B cell (primary cell): ENCODE data around the gene CNR2. TPM values are rescaled to one million over a fixed set of nuclear protein-coding genes. Genes with fewer than 3 reads are reported as not detected.
"Not testable (repeated sequence)": the region's sequence is repeated elsewhere in the genome, so short reads cannot be mapped to it uniquely, and the experiment has no call there.

Experiments
- ATAC-seq: fragments of 200-7000 bp; cut with Tn5 transposase; one replicate; pipeline ENCODE4 v1.10.0; 2021; ENCODE audit warnings: low read depth, mild to moderate bottlenecking, moderate number of reproducible peaks, moderate library complexity
- CTCF ChIA-PET: fragments of 350-600 bp; sonication (Branson Sonifier 250); formaldehyde crosslinking; loops from one replicate; lab custom pipeline; 2021; ENCODE audit warnings: antibody characterized with exemption, inconsistent platforms; lab: Charles Lee
- POLR2A ChIA-PET: fragments of 350-600 bp; sonication (Branson Sonifier 250); formaldehyde crosslinking; loops from one replicate; lab custom pipeline; 2021; ENCODE audit warnings: antibody characterized with exemption; lab: Charles Lee
- DNase-seq: peaks from one replicate; pipeline ENCODE4 v3.0.0; 2013
- H2AFZ ChIP-seq: 2 replicates; pipeline ENCODE4 v1.6.1; 2012; ENCODE audit warnings: mild to moderate bottlenecking, low read depth, low read length; ENCODE audit not compliant: insufficient read depth, poor library complexity, severe bottlenecking
- H3K27ac ChIP-seq, 2 donors: 1 replicate in 1 of 2; 2 replicates in 1 of 2; pipeline ENCODE4 v1.5.1; 2012 to 2013; ENCODE audit warnings: low read length in 2 of 2, mild to moderate bottlenecking in 2 of 2, moderate library complexity in 1 of 2
- H3K27me3 ChIP-seq, 4 experiments: fragments of 200-600 bp in 1 of 4; sonication (generic) in 1 of 4; replicated peaks in 1 of 4; 1 replicate in 2 of 4; 2 replicates in 2 of 4; pipeline versions ENCODE4 v1.6.1 to v1.7.0; 2013 to 2016; ENCODE audit warnings: low read length in 3 of 4, mild to moderate bottlenecking in 2 of 4, mixed read lengths in 1 of 4, moderate library complexity in 1 of 4; ENCODE audit not compliant: insufficient read depth in 4 of 4, control insufficient read depth in 3 of 4; ENCODE audit errors: control extremely low read depth in 1 of 4
- H3K36me3 ChIP-seq, 2 experiments: replicated peaks in 1 of 2; 1 replicate in 1 of 2; 2 replicates in 1 of 2; pipeline versions ENCODE4 v1.6.1 to v1.7.1; 2013; ENCODE audit warnings: low read length in 1 of 2; ENCODE audit not compliant: insufficient read depth in 2 of 2, control insufficient read depth in 1 of 2; ENCODE audit errors: control extremely low read depth in 1 of 2, extremely low read depth in 1 of 2
- H3K4me1 ChIP-seq, 2 donors: fragments of 200-600 bp in 1 of 2; sonication (generic) in 1 of 2; 1 replicate in 1 of 2; 2 replicates in 1 of 2; pipeline versions ENCODE4 v1.5.1 to v1.6.1; 2013 to 2017; ENCODE audit warnings: low read length in 2 of 2; ENCODE audit not compliant: control insufficient read depth in 2 of 2, insufficient read depth in 2 of 2
- H3K4me2 ChIP-seq: replicated peaks from 2 replicates; pipeline ENCODE3; 2012; ENCODE audit warnings: mild to moderate bottlenecking, low read depth, low read length; ENCODE audit not compliant: poor library complexity, severe bottlenecking
- H3K4me3 ChIP-seq, 5 experiments: fragments of 200-600 bp in 1 of 5; sonication (generic) in 1 of 5; 1 replicate in 3 of 5; 2 replicates in 2 of 5; pipeline versions ENCODE4 v1.5.1 to v1.7.0; 2011 to 2016; ENCODE audit warnings: low read length in 4 of 5, mild to moderate bottlenecking in 4 of 5, low read depth in 2 of 5, control low read depth in 1 of 5, moderate library complexity in 1 of 5; ENCODE audit not compliant: insufficient read depth in 1 of 5; ENCODE audit errors: control extremely low read depth in 1 of 5, extremely low read depth in 1 of 5
- H3K79me2 ChIP-seq: fragments of 200-600 bp; sonication (generic); one replicate; pipeline ENCODE4 v1.6.0; 2016; ENCODE audit warnings: low read length; ENCODE audit not compliant: control insufficient read depth, insufficient read depth
- H3K9ac ChIP-seq: fragments of 200-600 bp; sonication (generic); 2 replicates; pipeline ENCODE4 v1.6.1; 2017; ENCODE audit warnings: mild to moderate bottlenecking, low read length, moderate library complexity
- H3K9me3 ChIP-seq, 3 donors: one replicate each; pipeline versions ENCODE4 v1.6.1 to v1.7.1; 2013; ENCODE audit warnings: low read length in 2 of 3; ENCODE audit not compliant: control insufficient read depth in 2 of 3, insufficient read depth in 1 of 3; ENCODE audit errors: control extremely low read depth in 1 of 3
- H4K20me1 ChIP-seq: 2 replicates; pipeline ENCODE4 v1.6.0; 2012; ENCODE audit warnings: mild to moderate bottlenecking, low read length; ENCODE audit not compliant: insufficient read depth, control insufficient read depth, poor library complexity, severe bottlenecking
- H3K27ac Mint-ChIP-seq: one replicate; pipeline ENCODE4 v1.8.0; 2021; ENCODE audit warnings: mixed read lengths
- H3K27me3 Mint-ChIP-seq: one replicate; pipeline ENCODE4 v1.8.0; 2021; ENCODE audit warnings: mixed read lengths
- H3K4me1 Mint-ChIP-seq: one replicate; pipeline ENCODE4 v1.8.0; 2021; ENCODE audit warnings: mixed read lengths
- H3K4me3 Mint-ChIP-seq: one replicate; pipeline ENCODE4 v1.8.0; 2021; ENCODE audit warnings: mixed read lengths
- H3K9me3 Mint-ChIP-seq: one replicate; pipeline ENCODE4 v1.8.0; 2022; ENCODE audit warnings: mixed read lengths; ENCODE audit not compliant: insufficient read depth
- CTCF ChIP-seq: fragments of 200-600 bp; IDR thresholded peaks from one replicate; pipeline ENCODE4 v1.8.0; 2022; ENCODE audit warnings: antibody characterized with exemption, mild to moderate bottlenecking
- EZH2 ChIP-seq: IDR thresholded peaks from 2 replicates; pipeline ENCODE4 v1.6.1; 2012; ENCODE audit warnings: borderline replicate concordance, low read depth, mild to moderate bottlenecking, moderate library complexity, low read length; ENCODE audit not compliant: insufficient read depth, poor library complexity, severe bottlenecking
- WGBS: methylation state at CpG from one replicate; pipeline ENCODE4 v1.1.5; 2013; ENCODE audit warnings: missing lambda C conversion rate; ENCODE audit not compliant: insufficient coverage; 5-methylcytosine and 5-hydroxymethylcytosine counted together
- intact Hi-C: fragments of 100-400 bp; cut with micrococcal nuclease; formaldehyde crosslinking; loops from one replicate; pipeline ENCODE4 v1.10.0; 2022
- polyA plus RNA-seq: library from polyadenylated mRNA; depleted of rRNA; stranded (reverse); fragments of >200 nt; gene quantifications from 2 replicates; pipeline ENCODE4 v1.2.3, GENCODE V29; 2012
- total RNA-seq, 2 donors: library from RNA; stranded (reverse); fragments of 120-200 nt in 1 of 2; gene quantifications; 1 replicate in 1 of 2; 2 replicates in 1 of 2; pipeline versions ENCODE4 v1.2.3 to v1.2.4, GENCODE V29; 2013 to 2022

The CNR2 gene
- total and polyA plus RNA-seq, 2 donors (not counting 1 experiment from before 2014, with no cell fraction given): 45.6 to 63.4 TPM

GRCh38 chr1:23827717-23828116, 85.4 kb downstream of the CNR2 start:
- Mint-ChIP-seq H3K27ac (no peak overlapping the region), H3K9me3 (no peaks in the 10 kb centered on the region), H3K4me1 (peaks cover 22% of the 10 kb centered on the region), H3K27me3 (no peaks in the 10 kb centered on the region), H3K4me3 (peak overlapping the region; percentile 30)
- ATAC-seq (no peak), DNase-seq (no peak)
- H2AFZ ChIP-seq: peak overlapping the region; percentile 27
- no peaks in the 10 kb centered on the region for H3K36me3 ChIP-seq
- intact Hi-C loops: loop anchor here (5.0 kb wide), 1 partner anchor 90 kb away; no protein-coding TSS in a partner anchor
- H4K20me1 ChIP-seq: no peaks in the 10 kb centered on the region
- H3K9me3 ChIP-seq: no peaks in the 10 kb centered on the region
- H3K27me3 ChIP-seq: no peaks in the 10 kb centered on the region
- no peak overlapping the region for H3K4me2 ChIP-seq
- CTCF ChIA-PET: interaction anchor here (0.7 to 1.4 kb wide), 2 partner anchors 16 to 469 kb away, joined by 4 to 5 read pairs; no protein-coding TSS in a partner anchor
- TF ChIP-seq EZH2: no peak
- TF ChIP-seq CTCF: no peak
- H3K79me2 ChIP-seq: peaks cover 12% of the 10 kb centered on the region
- H3K27ac ChIP-seq: no peak overlapping the region
- H3K4me3 ChIP-seq: no peak overlapping the region
- H3K9ac ChIP-seq: no peak overlapping the region
- H3K4me1 ChIP-seq: peaks cover 10 to 14% of the 10 kb centered on the region in 2 donors
- WGBS: 89% methylated on average over 1 of the region's 1 CpG
- POLR2A ChIA-PET: interaction anchor here (0.6 kb wide), 1 partner anchor 105 kb away, joined by 4 read pairs; no protein-coding TSS in a partner anchor

GRCh38 chr1:23826590-23826989, 86.6 kb downstream of the CNR2 start:
- not testable (repeated sequence) for H3K36me3 ChIP-seq, DNase-seq, H4K20me1 ChIP-seq, H3K27ac Mint-ChIP-seq, H2AFZ ChIP-seq, H3K9me3 Mint-ChIP-seq, H3K4me3 ChIP-seq, ATAC-seq, H3K27me3 Mint-ChIP-seq, H3K27ac ChIP-seq, H3K27me3 ChIP-seq, H3K4me2 ChIP-seq, H3K9ac ChIP-seq, H3K9me3 ChIP-seq
- Mint-ChIP-seq H3K4me1 (peaks cover 22% of the 10 kb centered on the region), H3K4me3 (peak overlapping the region; percentile 96)
- 95% methylated on average over 7 of the region's 13 CpGs for WGBS
- CTCF ChIA-PET: interaction anchor here (0.6 to 5.1 kb wide), 2 partner anchors 15 to 218 kb away, joined by 3 to 64 read pairs; no protein-coding TSS in a partner anchor
- POLR2A ChIA-PET: interaction anchor here (1.9 kb wide), 1 partner anchor 12 kb away, joined by 13 read pairs; no protein-coding TSS in a partner anchor
- Histone ChIP-seq H3K4me1 (peaks cover 10 to 14% of the 10 kb centered on the region in 2 donors), H3K79me2 (peaks cover 12% of the 10 kb centered on the region)
- intact Hi-C loops: loop anchor here (5.0 kb wide), 1 partner anchor 91 kb away; no protein-coding TSS in a partner anchor
